Sigmoid colon (tissue), 4 donors: ENCODE data around the gene TOB1.
"Not testable (repeated sequence)": the region's sequence is repeated elsewhere in the genome, so short reads cannot be mapped to it uniquely, and the experiment has no call there.

Experiments
- POLR2AphosphoS5 ChIP-seq, 4 donors: sonication (generic); formaldehyde crosslinking; IDR thresholded peaks; one replicate each; pipeline ENCODE4 v1.6.1; 2017; ENCODE audit warnings: antibody characterized with exemption in 4 of 4
- TF ChIP-seq, protein P1 (sequence below), 4 experiments: fragments of 450-650 bp in 3 of 4; fragments of 200-600 bp in 1 of 4; IDR thresholded peaks; one replicate each; pipeline ENCODE4 v1.5.1; 2016 to 2019; ENCODE audit warnings: antibody characterized with exemption in 4 of 4, mild to moderate bottlenecking in 3 of 4, moderate library complexity in 2 of 4

DNA sequence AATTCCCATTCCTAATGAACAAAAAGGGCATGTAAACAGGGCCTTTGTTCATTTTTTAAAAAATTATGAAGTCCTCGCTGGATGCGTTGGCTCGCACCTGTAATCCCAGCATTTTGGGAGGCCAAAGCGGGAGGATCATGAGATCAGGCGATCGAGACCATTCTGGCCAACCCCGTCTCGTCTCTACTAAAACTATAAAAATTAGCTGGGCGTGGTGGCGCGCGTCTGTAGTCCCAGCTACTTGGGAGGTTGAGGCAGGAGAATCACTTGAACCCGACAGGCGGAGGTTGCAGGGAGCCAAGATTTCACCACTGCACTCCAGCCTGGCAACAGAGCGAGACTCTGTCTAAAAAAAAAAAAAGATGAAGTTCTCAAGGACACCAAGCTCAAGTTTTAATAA lies 6.4 kb downstream of the TOB1 start:
- TF ChIP-seq, protein P1, sequence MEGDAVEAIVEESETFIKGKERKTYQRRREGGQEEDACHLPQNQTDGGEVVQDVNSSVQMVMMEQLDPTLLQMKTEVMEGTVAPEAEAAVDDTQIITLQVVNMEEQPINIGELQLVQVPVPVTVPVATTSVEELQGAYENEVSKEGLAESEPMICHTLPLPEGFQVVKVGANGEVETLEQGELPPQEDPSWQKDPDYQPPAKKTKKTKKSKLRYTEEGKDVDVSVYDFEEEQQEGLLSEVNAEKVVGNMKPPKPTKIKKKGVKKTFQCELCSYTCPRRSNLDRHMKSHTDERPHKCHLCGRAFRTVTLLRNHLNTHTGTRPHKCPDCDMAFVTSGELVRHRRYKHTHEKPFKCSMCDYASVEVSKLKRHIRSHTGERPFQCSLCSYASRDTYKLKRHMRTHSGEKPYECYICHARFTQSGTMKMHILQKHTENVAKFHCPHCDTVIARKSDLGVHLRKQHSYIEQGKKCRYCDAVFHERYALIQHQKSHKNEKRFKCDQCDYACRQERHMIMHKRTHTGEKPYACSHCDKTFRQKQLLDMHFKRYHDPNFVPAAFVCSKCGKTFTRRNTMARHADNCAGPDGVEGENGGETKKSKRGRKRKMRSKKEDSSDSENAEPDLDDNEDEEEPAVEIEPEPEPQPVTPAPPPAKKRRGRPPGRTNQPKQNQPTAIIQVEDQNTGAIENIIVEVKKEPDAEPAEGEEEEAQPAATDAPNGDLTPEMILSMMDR (IDR thresholded peaks at IDR 0.05): not testable (repeated sequence)
- not testable (repeated sequence) for TF ChIP-seq POLR2AphosphoS5 (IDR thresholded peaks at IDR 0.05)
